K562 (cell line): ENCODE measurements around the gene TSPAN18. TPM values are rescaled to one million over a fixed set of nuclear protein-coding genes. Genes with fewer than 3 reads are reported as not detected.

ENCODE experiments used
- ATAC-seq: fragments of 200-7000 bp; cut with Tn5 transposase; 3 replicates; pipeline ENCODE4 v1.9.1; 2020; ENCODE audit warnings: moderate library complexity
- BruUV-seq: library from RNA; stranded (reverse); fragments of 400-500 nt; replicated peaks from 2 replicates; lab custom pipeline; 2021; lab: Mats Ljungman, UMichigan
- CTCF ChIA-PET: fragments of 300-600 bp; formaldehyde crosslinking; extraction: SDS; loops from one replicate; lab custom pipeline; 2021; ENCODE audit warnings: low intra/inter-chr PET ratio; lab: Yijun Ruan, JAX
- POLR2A ChIA-PET: fragments of 300-600, 350-650 bp; sonication (Branson Sonifier 250); formaldehyde crosslinking; extraction: SDS; loops from one replicate; lab custom pipeline; 2021; ENCODE audit warnings: antibody characterized with exemption, inconsistent platforms; lab: Yijun Ruan, JAX
- DNase-seq, 4 experiments: peaks; one replicate each; pipeline versions ENCODE4 v3.0.0 to v3.0.0-alpha.2; 2011 to 2018; ENCODE audit warnings: low spot score in 3 of 4, mixed read lengths in 3 of 4; ENCODE audit errors: extremely low read depth in 1 of 4
- FAIRE-seq: peaks from 2 replicates; lab custom pipeline; 2011; peaks lifted over from hg19 to GRCh38; lab: Jason Lieb, UNC
- H2AFZ ChIP-seq: 2 replicates; pipeline ENCODE4 v1.6.0; 2011; ENCODE audit warnings: low read depth, low read length, control low read depth, inconsistent platforms
- H3K27ac ChIP-seq: fragments of 200-600 bp; 3 replicates; pipeline ENCODE4 v1.8.0; 2011; ENCODE audit warnings: low read depth, mild to moderate bottlenecking, control low read depth, inconsistent platforms, low read length, moderate library complexity, mixed read lengths; ENCODE audit errors: extremely low read depth
- H3K27me3 ChIP-seq, 2 experiments: fragments of 300-600 bp in 1 of 2; 2 replicates in 1 of 2; 3 replicates in 1 of 2; pipeline versions ENCODE4 v1.6.0 to v1.8.0; 2011; ENCODE audit warnings: inconsistent platforms in 2 of 2, low read length in 2 of 2, mild to moderate bottlenecking in 1 of 2, mixed read lengths in 1 of 2, moderate library complexity in 1 of 2; ENCODE audit not compliant: control insufficient read depth in 2 of 2, insufficient read depth in 2 of 2
- H3K36me3 ChIP-seq: fragments of 300-600 bp; 3 replicates; pipeline ENCODE4 v1.8.0; 2011; ENCODE audit warnings: mild to moderate bottlenecking, low read length, inconsistent platforms; ENCODE audit not compliant: control insufficient read depth, insufficient read depth
- H3K4me1 ChIP-seq, 2 experiments: fragments of 200-600 bp in 1 of 2; replicated peaks in 1 of 2; 2 replicates in 1 of 2; 3 replicates in 1 of 2; pipeline versions ENCODE4 v1.5.1 to v1.8.0; 2011; ENCODE audit warnings: inconsistent platforms in 2 of 2, low read length in 2 of 2, mild to moderate bottlenecking in 1 of 2, mixed read lengths in 1 of 2, moderate library complexity in 1 of 2; ENCODE audit not compliant: control insufficient read depth in 2 of 2, insufficient read depth in 2 of 2
- H3K4me2 ChIP-seq: 2 replicates; pipeline ENCODE4 v1.6.1; 2011; ENCODE audit warnings: low read length, control low read depth, inconsistent platforms, mixed read lengths; ENCODE audit not compliant: insufficient read depth
- H3K4me3 ChIP-seq: fragments of 200-600 bp; sonication (generic), shearing (Covaris generic); 2 replicates; pipeline ENCODE4 v1.5.1; 2016; ENCODE audit warnings: control low read depth, inconsistent platforms
- H3K79me2 ChIP-seq: fragments of 200-600 bp; 3 replicates; pipeline ENCODE4 v1.8.0; 2011; ENCODE audit warnings: low read length, inconsistent platforms; ENCODE audit not compliant: control insufficient read depth, insufficient read depth
- H3K9ac ChIP-seq, 2 experiments: 2 replicates each; pipeline versions ENCODE4 v1.6.0 to v1.6.1; 2011; ENCODE audit warnings: low read depth in 2 of 2, low read length in 2 of 2, control low read depth in 1 of 2, inconsistent platforms in 1 of 2, mild to moderate bottlenecking in 1 of 2, mixed read lengths in 1 of 2; ENCODE audit not compliant: insufficient read depth in 1 of 2
- H3K9me1 ChIP-seq: one replicate; pipeline ENCODE4 v1.6.0; 2011; ENCODE audit warnings: inconsistent platforms, mild to moderate bottlenecking, low read length, moderate library complexity; ENCODE audit not compliant: control insufficient read depth, insufficient read depth
- H3K9me3 ChIP-seq: replicated peaks from 2 replicates; pipeline ENCODE4 v1.5.1; 2011; ENCODE audit warnings: low read depth, low read length, inconsistent platforms; ENCODE audit not compliant: control insufficient read depth, insufficient read depth
- H4K20me1 ChIP-seq: replicated peaks from 2 replicates; pipeline ENCODE4 v1.6.1; 2011; ENCODE audit warnings: low read length, inconsistent platforms, mixed read lengths; ENCODE audit not compliant: control insufficient read depth, insufficient read depth
- EP400 ChIP-seq: fragments of 450-650 bp; IDR thresholded peaks from 2 replicates; pipeline ENCODE4 v1.6.1; 2017; ENCODE audit warnings: antibody characterized with exemption, mild to moderate bottlenecking, moderate library complexity
- FUS ChIP-seq: fragments of 200-400 bp; formaldehyde crosslinking; optimal IDR thresholded peaks from 2 replicates; pipeline ENCODE3; 2017; ENCODE audit warnings: low read depth, low read length
- MEF2D ChIP-seq: conservative IDR thresholded peaks from 2 replicates; pipeline ENCODE4 v1.6.1; 2016; ENCODE audit warnings: low read depth, missing genetic modification characterization, missing compliant biosample characterization
- ZNF232 ChIP-seq: sonication (generic); formaldehyde crosslinking; IDR thresholded peaks from 2 replicates; pipeline ENCODE4 v1.8.0; 2022; ENCODE audit warnings: mild to moderate bottlenecking, missing genetic modification reagents
- WGBS: fragments of 100-300 bp; shearing (Covaris generic); methylation state at CpG from one replicate; pipeline ENCODE4 v1.1.6; 2016; ENCODE audit warnings: low coverage, mixed read lengths; ENCODE audit not compliant: insufficient coverage; ENCODE audit errors: missing lambda C conversion rate; 5-methylcytosine and 5-hydroxymethylcytosine counted together
- in situ Hi-C: fragments of 300-500 bp; cut with MboI; formaldehyde crosslinking; loops from 4 replicates; pipeline ENCODE4 v1.15.0; 2018; ENCODE audit warnings: inconsistent platforms, mixed read lengths
- intact Hi-C: fragments of 100-400 bp; cut with micrococcal nuclease; formaldehyde crosslinking; loops from 2 replicates; pipeline ENCODE4 v1.14.2; 2022
- polyA plus RNA-seq, 8 experiments: library from polyadenylated mRNA; depleted of rRNA in 4 of 8; stranded (reverse) in 5 of 8; unstranded in 3 of 8; fragments of >200 nt; fragmentation: Nextera tagmentation in 2 of 8; fragmentation: Illumina TruSeq in 1 of 8; extraction: Ambion mirVana in 2 of 8; extraction: Trizol in 1 of 8; gene quantifications; 2 replicates each; pipeline versions ENCODE4 v1.2.1 to v1.2.3, GENCODE V29; 2011 to 2014; ENCODE audit warnings: inconsistent platforms in 1 of 8, missing spikeins in 1 of 8
- total RNA-seq, 7 experiments: library from RNA; depleted of rRNA in 6 of 7; stranded (reverse); fragments of >200 nt in 6 of 7; fragmentation: Illumina TruSeq in 2 of 7; extraction: Trizol in 2 of 7; gene quantifications; 2 replicates each; pipeline versions ENCODE4 v1.2.1 to v1.2.3, GENCODE V29; 2011 to 2021; ENCODE audit warnings: low replicate concordance in 1 of 7
- TF ChIP-seq, protein P1 (sequence below): fragments of 450-650 bp; IDR thresholded peaks from 2 replicates; pipeline ENCODE4 v1.6.1; 2016; ENCODE audit warnings: mild to moderate bottlenecking

TSPAN18 gene
- total and polyA plus RNA-seq, 9 of the 15 experiments (the other 6 are each of a cell fraction or from before 2014, with no cell fraction given): 0.17 to 0.35 (median 0.22) TPM; not detected in 4

DNA sequence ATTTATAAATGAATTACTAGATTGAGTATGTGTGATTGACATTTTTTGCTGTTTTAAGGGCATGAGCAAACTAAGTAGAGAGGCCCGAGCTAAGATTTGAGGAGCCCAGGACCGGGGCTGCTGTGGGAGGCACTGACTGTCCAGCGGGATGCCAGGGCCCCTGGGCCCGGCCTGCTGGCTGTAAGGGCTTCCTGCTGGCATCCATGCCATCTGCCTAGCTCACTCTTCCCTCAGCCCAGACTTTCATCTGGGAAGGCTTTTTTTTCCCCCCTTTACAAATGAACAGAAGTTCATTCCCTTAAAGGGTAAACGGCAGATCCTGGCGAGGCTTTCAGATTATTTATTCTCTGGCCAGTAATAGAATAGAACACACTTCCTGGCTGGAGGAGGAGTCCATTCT, 239.9 kb downstream of the TSPAN18 start:
- Histone ChIP-seq H3K4me3 (no peak overlapping the region), H3K36me3 (no peaks in the 10 kb centered on the region), H3K27ac (no peak overlapping the region), H3K9me3 (no peaks in the 10 kb centered on the region), H2AFZ (no peak overlapping the region), H3K4me1 (peaks cover 0 to 7% of the 10 kb centered on the region in 2 experiments; a peak in 1 of 5 replicates), H4K20me1 (peaks cover 12% of the 10 kb centered on the region), H3K4me2 (no peak overlapping the region), H3K9ac (no peak overlapping the region), H3K79me2 (no peaks in the 10 kb centered on the region), H3K27me3 (peaks cover 0 to 39% of the 10 kb centered on the region in 2 experiments; a peak in 4 of 5 replicates), H3K9me1 (no peaks in the 10 kb centered on the region)
- in situ Hi-C loops (no loop called here), intact Hi-C loops (no loop called here)
- ATAC-seq (no peak), DNase-seq (no peak), FAIRE-seq (no peak)
- 2% methylated on average over 6 of the region's 6 CpGs for WGBS
- ChIA-PET CTCF (interaction anchor here (0.5 kb wide), 1 partner anchor 17 kb away, joined by 5 read pairs; no protein-coding TSS in a partner anchor), POLR2A (no interaction called here)
- BruUV-seq: no TSS peak
- no peak for TF ChIP-seq ZNF232 (CRISPR knock-in tag)
- no peak for TF ChIP-seq MEF2D
- TF ChIP-seq FUS: no peak
- TF ChIP-seq, protein P1, sequence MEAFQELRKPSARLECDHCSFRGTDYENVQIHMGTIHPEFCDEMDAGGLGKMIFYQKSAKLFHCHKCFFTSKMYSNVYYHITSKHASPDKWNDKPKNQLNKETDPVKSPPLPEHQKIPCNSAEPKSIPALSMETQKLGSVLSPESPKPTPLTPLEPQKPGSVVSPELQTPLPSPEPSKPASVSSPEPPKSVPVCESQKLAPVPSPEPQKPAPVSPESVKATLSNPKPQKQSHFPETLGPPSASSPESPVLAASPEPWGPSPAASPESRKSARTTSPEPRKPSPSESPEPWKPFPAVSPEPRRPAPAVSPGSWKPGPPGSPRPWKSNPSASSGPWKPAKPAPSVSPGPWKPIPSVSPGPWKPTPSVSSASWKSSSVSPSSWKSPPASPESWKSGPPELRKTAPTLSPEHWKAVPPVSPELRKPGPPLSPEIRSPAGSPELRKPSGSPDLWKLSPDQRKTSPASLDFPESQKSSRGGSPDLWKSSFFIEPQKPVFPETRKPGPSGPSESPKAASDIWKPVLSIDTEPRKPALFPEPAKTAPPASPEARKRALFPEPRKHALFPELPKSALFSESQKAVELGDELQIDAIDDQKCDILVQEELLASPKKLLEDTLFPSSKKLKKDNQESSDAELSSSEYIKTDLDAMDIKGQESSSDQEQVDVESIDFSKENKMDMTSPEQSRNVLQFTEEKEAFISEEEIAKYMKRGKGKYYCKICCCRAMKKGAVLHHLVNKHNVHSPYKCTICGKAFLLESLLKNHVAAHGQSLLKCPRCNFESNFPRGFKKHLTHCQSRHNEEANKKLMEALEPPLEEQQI: no peak
- TF ChIP-seq EP400: no peak
- TF ChIP-seq, all 486 proteins: peak for 0
